NCI-H446 (cell line): ENCODE data around the gene NPC2.
"Not testable (repeated sequence)": the region's sequence is repeated elsewhere in the genome, so short reads cannot be mapped to it uniquely, and the experiment has no call there.

Experiments
- DNase-seq, 2 experiments: peaks; one replicate each; lab custom pipeline; 2025; lab: John Stamatoyannopoulos, UW

NPC2 gene

GRCh38 chr14:74492776-74493342 lies at the start of gene NPC2:
TSS of gene NPC2 (minus strand) at chr14:74493305. CDS start at chr14:74493274, 31 bp downstream.
- DNase-seq, result no peak

- no peak for DNase-seq
Observed at GRCh38 chr14:74542056-74542685, 49.1 kb upstream of the NPC2 start.

GRCh38 chr14:74541225-74541624 lies 48.1 kb upstream of the NPC2 start:
- no peak for DNase-seq

- no peak for DNase-seq
Observed at GRCh38 chr14:74539503-74539902, 46.4 kb upstream of the NPC2 start.

- DNase-seq, result no peak
Observed at GRCh38 chr14:74538411-74539391, 45.6 kb upstream of the NPC2 start.

- DNase-seq, result not testable (repeated sequence)
Observed at GRCh38 chr14:74536336-74536735, 43.2 kb upstream of the NPC2 start.

GRCh38 chr14:74535756-74536325 lies 42.7 kb upstream of the NPC2 start:
- DNase-seq, result no peak

GRCh38 chr14:74533576-74533975 lies 40.5 kb upstream of the NPC2 start:
- no peak for DNase-seq

- no peak for DNase-seq
Observed at GRCh38 chr14:74532246-74532645, 39.1 kb upstream of the NPC2 start.

- no peak for DNase-seq
Observed at GRCh38 chr14:74531467-74531866, 38.4 kb upstream of the NPC2 start.

- no peak for DNase-seq
Observed at GRCh38 chr14:74531006-74531405, 37.9 kb upstream of the NPC2 start.

- DNase-seq, result no peak
Observed at GRCh38 chr14:74528886-74529285, 35.8 kb upstream of the NPC2 start.

GRCh38 chr14:74528406-74528805 lies 35.3 kb upstream of the NPC2 start:
- DNase-seq, result no peak

- no peak for DNase-seq
Observed at GRCh38 chr14:74527736-74528280, 34.7 kb upstream of the NPC2 start.

- no peak for DNase-seq
Observed at GRCh38 chr14:74526854-74527585, 33.9 kb upstream of the NPC2 start.

- DNase-seq, result no peak
Observed at GRCh38 chr14:74525361-74525851, 32.3 kb upstream of the NPC2 start.

GRCh38 chr14:74524812-74525135 lies 31.7 kb upstream of the NPC2 start:
- no peak for DNase-seq

GRCh38 chr14:74524076-74524811 lies 31.1 kb upstream of the NPC2 start:
- no peak for DNase-seq

- DNase-seq, result no peak
Observed at GRCh38 chr14:74522740-74523139, 29.6 kb upstream of the NPC2 start.

GRCh38 chr14:74521756-74522155 lies 28.7 kb upstream of the NPC2 start:
- no peak for DNase-seq
